ENCODE results near the gene LIN28A. TPM values are rescaled to one million over a fixed set of nuclear protein-coding genes. Genes with fewer than 3 reads are reported as not detected.

The LIN28A gene
- total and polyA plus RNA-seq, 4 donors = 0.20 TPM; not detected in 3

GRCh38 chr1:26404641-26405040 lies 6.0 kb upstream of the LIN28A start:
- peaks cover 6% of the 10 kb centered on the region for H3K4me1 ChIP-seq (ENCODE audit: control insufficient read depth, insufficient read depth, low read length)
- no peak overlapping the region for H3K4me3 ChIP-seq (ENCODE audit: low read depth, low read length)
- no peaks in the 10 kb centered on the region for H3K9me3 ChIP-seq (ENCODE audit: control insufficient read depth, insufficient read depth, low read length)
- WGBS (ENCODE audit: insufficient coverage) = 71% methylated on average over 1 of the region's 2 CpGs
- H3K27me3 ChIP-seq (ENCODE audit: control insufficient read depth, insufficient read depth, low read length) = peaks cover 11% of the 10 kb centered on the region
- no peaks in the 10 kb centered on the region for H3K36me3 ChIP-seq (ENCODE audit: control insufficient read depth, insufficient read depth, low read length)
- H3K27ac ChIP-seq (ENCODE audit: low read depth, low read length) = no peak overlapping the region
- DNase-seq (ENCODE audit: low read depth in 4 of 6, low spot score in 6 of 6) = no peak

- no CpG with 5 or more reads among the region's 7 CpGs for WGBS (ENCODE audit: insufficient coverage)
- no peak for DNase-seq (ENCODE audit: low read depth in 4 of 6, low spot score in 6 of 6)
Measured at GRCh38 chr1:26405281-26405915, 5.2 kb upstream of the LIN28A start.

GRCh38 chr1:26408604-26409003 lies 2.0 kb upstream of the LIN28A start:
- no peak overlapping the region for H3K4me3 ChIP-seq (ENCODE audit: low read depth, low read length)
- H3K36me3 ChIP-seq (ENCODE audit: control insufficient read depth, insufficient read depth, low read length) = no peaks in the 10 kb centered on the region
- peaks cover 50% of the 10 kb centered on the region for H3K27me3 ChIP-seq (ENCODE audit: control insufficient read depth, insufficient read depth, low read length)
- peaks cover 25% of the 10 kb centered on the region for H3K4me1 ChIP-seq (ENCODE audit: control insufficient read depth, insufficient read depth, low read length)
- WGBS (ENCODE audit: insufficient coverage) = 3% methylated on average over 10 of the region's 12 CpGs
- no peak overlapping the region for H3K27ac ChIP-seq (ENCODE audit: low read depth, low read length)
- peak in 4 of 6 donors; percentile 56 to 87 (median 64) for DNase-seq (ENCODE audit: low read depth in 4 of 6, low spot score in 6 of 6)
- H3K9me3 ChIP-seq (ENCODE audit: control insufficient read depth, insufficient read depth, low read length) = no peaks in the 10 kb centered on the region

More at GRCh38 chr1:26405281-26405915, 5.2 kb upstream of the LIN28A start:
- Histone ChIP-seq H3K27me3 (ENCODE audit: control insufficient read depth, insufficient read depth, low read length) (peaks cover 18% of the 10 kb centered on the region), H3K4me1 (ENCODE audit: control insufficient read depth, insufficient read depth, low read length) (peaks cover 10% of the 10 kb centered on the region), H3K4me3 (ENCODE audit: low read depth, low read length) (no peak overlapping the region), H3K27ac (ENCODE audit: low read depth, low read length) (no peak overlapping the region), H3K36me3 (ENCODE audit: control insufficient read depth, insufficient read depth, low read length) (no peaks in the 10 kb centered on the region), H3K9me3 (ENCODE audit: control insufficient read depth, insufficient read depth, low read length) (no peaks in the 10 kb centered on the region)

GRCh38 chr1:26409191-26409807 lies 1.3 kb upstream of the LIN28A start:
- peak in 1 of 6 donors; percentile 79 for DNase-seq (ENCODE audit: low read depth in 4 of 6, low spot score in 6 of 6)
- no peaks in the 10 kb centered on the region for H3K9me3 ChIP-seq (ENCODE audit: control insufficient read depth, insufficient read depth, low read length)
- no peak overlapping the region for H3K27ac ChIP-seq (ENCODE audit: low read depth, low read length)
- H3K4me3 ChIP-seq (ENCODE audit: low read depth, low read length) = no peak overlapping the region
- peaks cover 25% of the 10 kb centered on the region for H3K4me1 ChIP-seq (ENCODE audit: control insufficient read depth, insufficient read depth, low read length)
- peaks cover 57% of the 10 kb centered on the region for H3K27me3 ChIP-seq (ENCODE audit: control insufficient read depth, insufficient read depth, low read length)
- 2% methylated on average over 12 of the region's 16 CpGs for WGBS (ENCODE audit: insufficient coverage)
- no peaks in the 10 kb centered on the region for H3K36me3 ChIP-seq (ENCODE audit: control insufficient read depth, insufficient read depth, low read length)

GRCh38 chr1:26411624-26412074 lies 1.0 kb downstream of the LIN28A start:
- H3K4me1 ChIP-seq (ENCODE audit: control insufficient read depth, insufficient read depth, low read length) = peaks cover 25% of the 10 kb centered on the region
- H3K36me3 ChIP-seq (ENCODE audit: control insufficient read depth, insufficient read depth, low read length) = no peaks in the 10 kb centered on the region
- H3K27me3 ChIP-seq (ENCODE audit: control insufficient read depth, insufficient read depth, low read length) = peaks cover 62% of the 10 kb centered on the region
- no peak overlapping the region for H3K27ac ChIP-seq (ENCODE audit: low read depth, low read length)
- H3K4me3 ChIP-seq (ENCODE audit: low read depth, low read length) = no peak overlapping the region
- DNase-seq (ENCODE audit: low read depth in 4 of 6, low spot score in 6 of 6) = no peak
- WGBS (ENCODE audit: insufficient coverage) = 12% methylated on average over 14 of the region's 20 CpGs
- H3K9me3 ChIP-seq (ENCODE audit: control insufficient read depth, insufficient read depth, low read length) = no peaks in the 10 kb centered on the region

- 18% methylated on average over 7 of the region's 9 CpGs for WGBS (ENCODE audit: insufficient coverage)
- no peaks in the 10 kb centered on the region for H3K36me3 ChIP-seq (ENCODE audit: control insufficient read depth, insufficient read depth, low read length)
- H3K27ac ChIP-seq (ENCODE audit: low read depth, low read length) = no peak overlapping the region
- H3K9me3 ChIP-seq (ENCODE audit: control insufficient read depth, insufficient read depth, low read length) = no peaks in the 10 kb centered on the region
- peaks cover 62% of the 10 kb centered on the region for H3K27me3 ChIP-seq (ENCODE audit: control insufficient read depth, insufficient read depth, low read length)
- DNase-seq (ENCODE audit: low read depth in 4 of 6, low spot score in 6 of 6) = no peak
- no peak overlapping the region for H3K4me3 ChIP-seq (ENCODE audit: low read depth, low read length)
- peaks cover 25% of the 10 kb centered on the region for H3K4me1 ChIP-seq (ENCODE audit: control insufficient read depth, insufficient read depth, low read length)
Measured at GRCh38 chr1:26412180-26412840, 1.7 kb downstream of the LIN28A start.

GRCh38 chr1:26413031-26413430 lies 2.4 kb downstream of the LIN28A start:
- no peak for DNase-seq (ENCODE audit: low read depth in 4 of 6, low spot score in 6 of 6)
- peaks cover 62% of the 10 kb centered on the region for H3K27me3 ChIP-seq (ENCODE audit: control insufficient read depth, insufficient read depth, low read length)
- WGBS (ENCODE audit: insufficient coverage) = no CpG with 5 or more reads among the region's 1 CpG
- no peaks in the 10 kb centered on the region for H3K36me3 ChIP-seq (ENCODE audit: control insufficient read depth, insufficient read depth, low read length)
- H3K4me1 ChIP-seq (ENCODE audit: control insufficient read depth, insufficient read depth, low read length) = peaks cover 25% of the 10 kb centered on the region
- H3K9me3 ChIP-seq (ENCODE audit: control insufficient read depth, insufficient read depth, low read length) = no peaks in the 10 kb centered on the region
- no peak overlapping the region for H3K4me3 ChIP-seq (ENCODE audit: low read depth, low read length)
- H3K27ac ChIP-seq (ENCODE audit: low read depth, low read length) = no peak overlapping the region

GRCh38 chr1:26417111-26417759 lies 6.6 kb downstream of the LIN28A start:
- Histone ChIP-seq H3K4me3 (ENCODE audit: low read depth, low read length) (no peak overlapping the region), H3K9me3 (ENCODE audit: control insufficient read depth, insufficient read depth, low read length) (no peaks in the 10 kb centered on the region), H3K36me3 (ENCODE audit: control insufficient read depth, insufficient read depth, low read length) (no peaks in the 10 kb centered on the region), H3K27ac (ENCODE audit: low read depth, low read length) (no peak overlapping the region), H3K27me3 (ENCODE audit: control insufficient read depth, insufficient read depth, low read length) (peaks cover 25% of the 10 kb centered on the region), H3K4me1 (ENCODE audit: control insufficient read depth, insufficient read depth, low read length) (no peaks in the 10 kb centered on the region)
- DNase-seq (ENCODE audit: low read depth in 4 of 6, low spot score in 6 of 6) = peak in 3 of 6 donors; percentile 38 to 88 (median 81)
- 13% methylated on average over 3 of the region's 9 CpGs for WGBS (ENCODE audit: insufficient coverage)

GRCh38 chr1:26418865-26419349 lies 8.3 kb downstream of the LIN28A start:
- no peak for DNase-seq (ENCODE audit: low read depth in 4 of 6, low spot score in 6 of 6)
- WGBS (ENCODE audit: insufficient coverage) = 60% methylated on average over 1 of the region's 5 CpGs
- H3K27me3 ChIP-seq (ENCODE audit: control insufficient read depth, insufficient read depth, low read length) = peaks cover 9% of the 10 kb centered on the region
- no peaks in the 10 kb centered on the region for H3K36me3 ChIP-seq (ENCODE audit: control insufficient read depth, insufficient read depth, low read length)
- no peak overlapping the region for H3K27ac ChIP-seq (ENCODE audit: low read depth, low read length)
- no peaks in the 10 kb centered on the region for H3K4me1 ChIP-seq (ENCODE audit: control insufficient read depth, insufficient read depth, low read length)
- H3K9me3 ChIP-seq (ENCODE audit: control insufficient read depth, insufficient read depth, low read length) = no peaks in the 10 kb centered on the region
- H3K4me3 ChIP-seq (ENCODE audit: low read depth, low read length) = no peak overlapping the region

All from spinal cord (tissue), 10 donors.